ENCODE data around the gene CFHR5. TPM values are rescaled to one million over a fixed set of nuclear protein-coding genes. Genes with fewer than 3 reads are reported as not detected.

Gene CFHR5
- total and polyA plus RNA-seq, 12 donors = not detected

GRCh38 chr1:197017558-197018146 lies 40.3 kb downstream of the CFHR5 start:
- Histone ChIP-seq H3K36me3 (replicated peaks in 1 of 2) (no peaks in the 10 kb centered on the region), H3K9me3 (replicated peaks in 1 of 3) (no peaks in the 10 kb centered on the region), H3K4me1 (replicated peaks in 1 of 2) (no peaks in the 10 kb centered on the region), H3K27me3 (no peaks in the 10 kb centered on the region), H3K4me3 (no peak overlapping the region), H3K27ac (no peak overlapping the region)
- intact Hi-C loops (cut with DNase I) = no loop called here
- TF ChIP-seq CTCF (IDR thresholded peaks at IDR 0.05) (no peak), POLR2A (IDR thresholded peaks at IDR 0.05) (no peak)
- DNase-seq = peak in 2 of 7 donors; percentile 2 to 10
- WGBS, 4 donors = 58 to 79% (median 70%) methylated on average over 8 of the region's 8 CpGs

GRCh38 chr1:197021716-197022115 lies 44.4 kb downstream of the CFHR5 start:
- no peak overlapping the region for H3K4me3 ChIP-seq
- intact Hi-C loops (cut with DNase I) = no loop called here

GRCh38 chr1:197024460-197024859 lies 47.1 kb downstream of the CFHR5 start:
- TF ChIP-seq POLR2A (IDR thresholded peaks at IDR 0.05) (no peak), CTCF (IDR thresholded peaks at IDR 0.05) (no peak)
- Histone ChIP-seq H3K27ac (no peak overlapping the region), H3K4me1 (replicated peaks in 1 of 2) (no peaks in the 10 kb centered on the region), H3K9me3 (replicated peaks in 1 of 3) (no peaks in the 10 kb centered on the region), H3K36me3 (replicated peaks in 1 of 2) (no peaks in the 10 kb centered on the region), H3K4me3 (no peak overlapping the region), H3K27me3 (no peaks in the 10 kb centered on the region)
- DNase-seq = no peak
- intact Hi-C loops (cut with DNase I) = no loop called here
- WGBS, 4 donors = 0 to 94% (median 66%) methylated on average over 1 of the region's 1 CpG

More at GRCh38 chr1:197021716-197022115, 44.4 kb downstream of the CFHR5 start:
- Histone ChIP-seq H3K9me3 (replicated peaks in 1 of 3) (no peaks in the 10 kb centered on the region), H3K4me1 (replicated peaks in 1 of 2) (no peaks in the 10 kb centered on the region), H3K27me3 (no peaks in the 10 kb centered on the region), H3K27ac (no peak overlapping the region), H3K36me3 (replicated peaks in 1 of 2) (no peaks in the 10 kb centered on the region)
- DNase-seq = no peak
- WGBS, 4 donors = 33 to 45% (median 40%) methylated on average over 4 of the region's 4 CpGs
- TF ChIP-seq CTCF (IDR thresholded peaks at IDR 0.05) (no peak), POLR2A (IDR thresholded peaks at IDR 0.05) (no peak)

- no peak for TF ChIP-seq POLR2A (IDR thresholded peaks at IDR 0.05)
- TF ChIP-seq CTCF (IDR thresholded peaks at IDR 0.05) = no peak
- intact Hi-C loops (cut with DNase I) = no loop called here
- Histone ChIP-seq H3K9me3 (replicated peaks in 1 of 3) (no peaks in the 10 kb centered on the region), H3K4me3 (no peak overlapping the region), H3K4me1 (replicated peaks in 1 of 2) (no peaks in the 10 kb centered on the region), H3K27me3 (no peaks in the 10 kb centered on the region), H3K27ac (no peak overlapping the region), H3K36me3 (replicated peaks in 1 of 2) (no peaks in the 10 kb centered on the region)
- no peak for DNase-seq
- WGBS, 4 donors = 78 to 86% (median 84%) methylated on average over 6 of the region's 6 CpGs
Measured at GRCh38 chr1:197027359-197027758, 50.0 kb downstream of the CFHR5 start.

Data from adrenal gland (tissue), 12 donors.